HL-60/S4 (cell line): ENCODE measurements around the gene CRYBA4.

Experiments used
- in situ Hi-C: fragments of 300-500 bp; cut with MboI; formaldehyde crosslinking; loops from 2 replicates; pipeline ENCODE4 v1.14.3; 2022; ENCODE audit warnings: low sequenced_read_pairs

Gene CRYBA4

GRCh38 chr22:26621663-26622062 is at the start of gene CRYBA4:
Gene CRYBA4 (plus strand): TSS chr22:26621963. CDS start chr22:26622597, 634 bp downstream.
- in situ Hi-C loops: no loop called here

- in situ Hi-C loops: no loop called here
Observed at GRCh38 chr22:26573026-26573662, 48.6 kb upstream of the CRYBA4 start.

GRCh38 chr22:26574001-26574723 is 47.6 kb upstream of the CRYBA4 start:
- in situ Hi-C loops: no loop called here

GRCh38 chr22:26576026-26576680 is 45.6 kb upstream of the CRYBA4 start:
- in situ Hi-C loops: no loop called here

- in situ Hi-C loops: no loop called here
Observed at GRCh38 chr22:26577081-26577480, 44.7 kb upstream of the CRYBA4 start.

GRCh38 chr22:26579331-26579886 is 42.4 kb upstream of the CRYBA4 start:
- in situ Hi-C loops: no loop called here

- in situ Hi-C loops: no loop called here
Observed at GRCh38 chr22:26580240-26580962, 41.4 kb upstream of the CRYBA4 start.

GRCh38 chr22:26581026-26581425 is 40.7 kb upstream of the CRYBA4 start:
- in situ Hi-C loops: no loop called here

- in situ Hi-C loops: no loop called here
Observed at GRCh38 chr22:26581633-26582168, 40.1 kb upstream of the CRYBA4 start.

GRCh38 chr22:26584010-26584409 is 37.8 kb upstream of the CRYBA4 start:
- in situ Hi-C loops: no loop called here

- in situ Hi-C loops: no loop called here
Observed at GRCh38 chr22:26585104-26585790, 36.5 kb upstream of the CRYBA4 start.

GRCh38 chr22:26586556-26587325 is 35.0 kb upstream of the CRYBA4 start:
- in situ Hi-C loops: no loop called here

DNA sequence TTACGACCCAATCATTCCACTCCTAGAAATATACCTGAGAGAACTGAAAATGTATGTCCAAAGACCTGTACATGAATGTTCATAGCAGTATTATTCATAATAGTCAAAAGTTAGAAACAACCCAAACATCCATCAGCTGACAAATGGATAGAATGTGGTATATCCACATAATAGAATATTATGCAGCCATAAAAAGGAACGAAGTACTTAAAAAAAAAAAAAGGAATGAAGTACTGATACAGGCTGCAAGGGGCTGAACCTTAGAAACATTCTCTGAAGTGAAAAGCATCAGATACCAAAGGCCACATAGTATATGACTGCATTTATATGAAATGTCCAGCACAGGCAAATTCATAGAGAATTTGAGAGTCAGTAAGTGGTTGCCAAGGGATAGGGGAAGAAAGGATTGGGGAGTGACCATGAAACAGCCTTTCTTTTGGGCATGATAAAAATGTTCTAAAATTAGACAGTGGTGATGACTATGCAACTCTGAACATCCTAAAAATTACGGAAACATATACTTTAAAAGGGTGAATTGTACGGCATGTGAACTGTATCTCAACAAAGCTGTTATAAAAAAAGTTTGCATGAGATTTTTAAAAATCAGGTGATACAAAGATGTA is 33.7 kb upstream of the CRYBA4 start:
- in situ Hi-C loops: no loop called here

DNA sequence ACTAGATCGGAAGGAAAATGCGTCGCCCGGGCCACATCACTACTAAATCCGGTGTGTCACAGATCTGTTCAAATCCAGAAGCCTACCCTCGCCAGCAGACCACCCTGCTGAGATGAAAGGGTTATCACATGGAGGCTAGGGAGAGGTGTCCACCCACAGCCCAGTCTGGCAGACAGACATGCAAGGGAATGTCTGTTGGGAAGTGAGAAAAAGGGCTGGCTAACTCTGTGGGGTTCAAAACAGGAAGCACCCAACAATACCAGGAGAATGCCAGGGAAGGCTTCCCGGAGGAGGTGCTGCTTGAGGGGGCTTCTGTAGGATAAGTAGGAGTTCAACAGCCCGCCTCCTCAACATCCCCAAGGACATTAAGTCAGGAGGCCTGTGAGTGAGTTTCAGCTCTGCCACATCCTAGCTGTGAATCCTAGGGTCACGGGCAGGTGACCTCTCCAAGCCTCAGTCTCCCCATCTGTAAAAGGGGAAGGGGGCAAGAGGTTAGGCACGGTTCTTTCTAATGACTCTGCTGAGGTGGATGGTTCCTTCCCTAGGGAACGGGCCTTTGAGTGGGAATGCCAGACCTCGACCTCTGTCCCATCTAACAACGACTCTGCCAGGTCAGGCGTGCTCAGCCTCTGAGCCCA is 32.9 kb upstream of the CRYBA4 start:
- in situ Hi-C loops: no loop called here

DNA sequence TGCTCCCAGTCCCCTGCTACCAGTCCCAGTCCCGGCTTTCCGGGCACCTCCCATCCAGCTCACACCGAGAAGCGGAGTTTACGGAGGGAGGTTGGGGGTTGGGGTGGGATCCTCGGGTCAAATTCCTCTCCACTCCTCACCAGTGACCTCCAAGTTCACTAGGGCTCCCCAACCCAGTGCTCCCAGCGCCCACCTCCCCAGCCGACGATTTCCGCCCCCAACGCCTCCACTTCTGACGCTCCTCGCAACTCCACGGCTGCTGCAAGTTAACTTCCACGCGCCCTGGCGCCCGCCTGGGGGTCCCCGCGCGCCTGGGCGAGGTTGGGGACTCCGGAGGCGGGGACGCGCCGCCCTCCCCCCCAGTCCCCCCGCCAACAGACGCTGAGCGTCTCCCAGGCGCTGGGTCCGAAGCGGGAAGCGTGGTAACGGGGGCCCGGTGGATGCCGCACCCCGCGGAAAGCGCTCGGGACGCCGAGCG is 32.4 kb upstream of the CRYBA4 start:
- in situ Hi-C loops: no loop called here

GRCh38 chr22:26589845-26590736 is 31.7 kb upstream of the CRYBA4 start, which contains the start of gene TPST2:
Gene TPST2 (minus strand): TSS chr22:26590132. CDS start chr22:26541630, 48,502 bp downstream.
- in situ Hi-C loops: no loop called here

GRCh38 chr22:26592421-26592891 is 29.3 kb upstream of the CRYBA4 start:
- in situ Hi-C loops: no loop called here
